AG04450 (cell line): ENCODE data around the gene ENTPD1. TPM values are rescaled to one million over a fixed set of nuclear protein-coding genes. Genes with fewer than 3 reads are reported as not detected.
"Not testable (repeated sequence)": the region's sequence is repeated elsewhere in the genome, so short reads cannot be mapped to it uniquely, and the experiment has no call there.

Source experiments
- CTCF ChIA-PET: fragments of 300-600, 350-600 bp; formaldehyde crosslinking; extraction: SDS; loops from one replicate; lab custom pipeline; 2022; ENCODE audit warnings: antibody characterized with exemption, inconsistent platforms; lab: Charles Lee
- POLR2A ChIA-PET: fragments of 350-600 bp; formaldehyde crosslinking; extraction: SDS; loops from one replicate; lab custom pipeline; 2021; ENCODE audit warnings: antibody characterized with exemption, inconsistent platforms; lab: Yijun Ruan, JAX
- DNase-seq: peaks from one replicate; pipeline ENCODE4 v3.0.0-alpha.2; 2011; ENCODE audit warnings: low read depth, low spot score
- H3K27ac ChIP-seq: one replicate; pipeline ENCODE4 v1.5.1; 2012; ENCODE audit warnings: low read depth, low read length, control low read depth
- H3K27me3 ChIP-seq: one replicate; pipeline ENCODE4 v1.6.0; 2012; ENCODE audit warnings: low read length; ENCODE audit not compliant: control insufficient read depth, insufficient read depth
- H3K4me3 ChIP-seq: 2 replicates; pipeline ENCODE4 v1.5.1; 2011; ENCODE audit warnings: mild to moderate bottlenecking, low read depth, low read length, control low read depth
- H3K9me3 ChIP-seq: 2 replicates; pipeline ENCODE4 v1.5.1; 2012; ENCODE audit warnings: low read length; ENCODE audit not compliant: control insufficient read depth, insufficient read depth
- polyA plus RNA-seq: library from polyadenylated mRNA; depleted of rRNA; stranded (reverse); fragments of >200 nt; gene quantifications from 2 replicates; pipeline ENCODE4 v1.2.3, GENCODE V29; 2011
- TF ChIP-seq, protein P1 (sequence below): IDR thresholded peaks from 2 replicates; pipeline ENCODE4 v1.5.1; 2011; ENCODE audit warnings: low read depth, low read length, control low read depth, inconsistent platforms

ENTPD1 gene
- polyA plus RNA-seq, 1 experiment, result 0.07 TPM

GRCh38 chr10:95867866-95868265, 111.9 kb downstream of the ENTPD1 start:
- TF ChIP-seq, protein P1, sequence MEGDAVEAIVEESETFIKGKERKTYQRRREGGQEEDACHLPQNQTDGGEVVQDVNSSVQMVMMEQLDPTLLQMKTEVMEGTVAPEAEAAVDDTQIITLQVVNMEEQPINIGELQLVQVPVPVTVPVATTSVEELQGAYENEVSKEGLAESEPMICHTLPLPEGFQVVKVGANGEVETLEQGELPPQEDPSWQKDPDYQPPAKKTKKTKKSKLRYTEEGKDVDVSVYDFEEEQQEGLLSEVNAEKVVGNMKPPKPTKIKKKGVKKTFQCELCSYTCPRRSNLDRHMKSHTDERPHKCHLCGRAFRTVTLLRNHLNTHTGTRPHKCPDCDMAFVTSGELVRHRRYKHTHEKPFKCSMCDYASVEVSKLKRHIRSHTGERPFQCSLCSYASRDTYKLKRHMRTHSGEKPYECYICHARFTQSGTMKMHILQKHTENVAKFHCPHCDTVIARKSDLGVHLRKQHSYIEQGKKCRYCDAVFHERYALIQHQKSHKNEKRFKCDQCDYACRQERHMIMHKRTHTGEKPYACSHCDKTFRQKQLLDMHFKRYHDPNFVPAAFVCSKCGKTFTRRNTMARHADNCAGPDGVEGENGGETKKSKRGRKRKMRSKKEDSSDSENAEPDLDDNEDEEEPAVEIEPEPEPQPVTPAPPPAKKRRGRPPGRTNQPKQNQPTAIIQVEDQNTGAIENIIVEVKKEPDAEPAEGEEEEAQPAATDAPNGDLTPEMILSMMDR, result no peak
- Histone ChIP-seq H3K4me3 (no peak overlapping the region), H3K9me3 (no peaks in the 10 kb centered on the region), H3K27ac (no peak overlapping the region), H3K27me3 (no peaks in the 10 kb centered on the region)
- DNase-seq, result no peak
- ChIA-PET POLR2A (interaction anchor here (0.6 kb wide), 1 partner anchor 1244 kb away, joined by 3 read pairs; no protein-coding TSS in a partner anchor), CTCF (interaction anchor here (1.1 to 5.4 kb wide), 2 partner anchors 26 to 175 kb away, joined by 5 to 238 read pairs; partner anchors contain the start of gene TCTN3)

GRCh38 chr10:95872158-95872711, 116.3 kb downstream of the ENTPD1 start:
- Histone ChIP-seq H3K9me3 (no peaks in the 10 kb centered on the region), H3K4me3 (no peak overlapping the region), H3K27me3 (no peaks in the 10 kb centered on the region), H3K27ac (no peak overlapping the region)
- TF ChIP-seq, protein P1, result no peak
- ChIA-PET POLR2A (no interaction called here), CTCF (interaction anchor here (4.7 kb wide), 1 partner anchor 179 kb away, joined by 74 read pairs; the partner anchor contains the start of gene TCTN3)
- no peak for DNase-seq

DNA sequence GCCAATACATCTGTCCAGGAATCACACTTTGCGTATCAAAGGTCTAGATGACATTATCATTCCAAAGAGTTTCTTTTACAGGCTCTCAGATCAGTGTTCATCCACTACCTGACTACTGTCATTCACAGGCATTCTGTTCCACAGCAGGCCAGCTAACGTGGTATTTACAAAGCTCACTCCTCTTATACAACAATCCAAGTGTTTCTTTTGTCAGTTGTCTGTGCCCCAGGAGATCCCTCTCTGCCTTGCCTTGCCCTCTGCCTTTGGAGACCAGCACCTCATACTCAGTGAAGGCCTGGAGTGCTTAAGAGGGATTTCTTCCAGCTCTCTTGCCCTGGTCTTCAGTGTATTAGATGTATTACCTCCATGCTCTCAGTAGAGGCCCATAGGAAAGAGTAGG, 117.2 kb downstream of the ENTPD1 start:
- H3K4me3 ChIP-seq, result no peak overlapping the region
- no peaks in the 10 kb centered on the region for H3K27me3 ChIP-seq
- no peaks in the 10 kb centered on the region for H3K9me3 ChIP-seq
- no peak for DNase-seq
- CTCF ChIA-PET, result interaction anchor here (0.7 to 4.7 kb wide), 2 partner anchors 8 to 180 kb away, joined by 3 to 74 read pairs; partner anchors contain the start of gene TCTN3
- H3K27ac ChIP-seq, result no peak overlapping the region
- POLR2A ChIA-PET, result no interaction called here
- TF ChIP-seq, protein P1, result no peak

GRCh38 chr10:95873651-95874050, 117.7 kb downstream of the ENTPD1 start:
- ChIA-PET POLR2A (no interaction called here), CTCF (no interaction called here)
- TF ChIP-seq, protein P1, result no peak
- DNase-seq, result no peak
- Histone ChIP-seq H3K27me3 (no peaks in the 10 kb centered on the region), H3K27ac (no peak overlapping the region), H3K9me3 (no peaks in the 10 kb centered on the region), H3K4me3 (no peak overlapping the region)

DNA sequence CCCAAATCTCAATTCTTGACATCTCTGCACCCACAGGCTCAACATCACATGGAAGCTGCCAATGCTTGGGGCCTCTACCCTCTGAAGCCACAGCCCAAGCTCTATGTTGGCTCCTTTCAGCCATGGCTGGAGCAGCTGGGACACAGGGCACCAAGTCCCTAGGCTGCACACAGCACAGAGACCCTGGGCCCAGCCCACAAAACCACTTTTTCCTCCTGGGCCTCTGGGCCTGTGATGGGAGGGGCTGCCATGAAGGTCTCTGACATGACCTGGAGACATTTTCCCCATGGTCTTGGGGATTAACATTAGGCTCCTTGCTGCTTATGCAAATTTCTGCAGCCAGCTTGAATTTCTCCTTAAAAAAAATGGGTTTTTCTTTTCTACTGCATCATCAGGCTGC, 118.8 kb downstream of the ENTPD1 start:
- H3K27me3 ChIP-seq, H3K4me3 ChIP-seq, H3K27ac ChIP-seq, POLR2A ChIA-PET, H3K9me3 ChIP-seq, DNase-seq: not testable (repeated sequence)
- CTCF ChIA-PET, result interaction anchor here (1.4 kb wide), 1 partner anchor 181 kb away, joined by 6 read pairs; the partner anchor contains the start of gene TCTN3
